ENCODE data around the gene ERC1. TPM values are rescaled to one million over a fixed set of nuclear protein-coding genes. Genes with fewer than 3 reads are reported as not detected.
A peak's percentile ranks its signal among the peaks of the same experiment; 100 is the strongest.

Gene ERC1
- total and polyA plus RNA-seq, 2 donors (not counting 3 experiments of a cell fraction or from before 2014, with no cell fraction given): 11.7 to 66.1 TPM

GRCh38 chr12:1435456-1435855, 444.4 kb downstream of the ERC1 start:
- CTCF ChIA-PET: interaction anchor here (0.6 to 2.9 kb wide), 6 partner anchors 9 to 317 kb away, joined by 3 to 13 read pairs (median 4); no protein-coding TSS in a partner anchor

More at GRCh38 chr12:1435456-1435855, 444.4 kb downstream of the ERC1 start:
- H3K36me3 ChIP-seq (ENCODE audit: control insufficient read depth in 2 of 2, extremely low read depth in 1 of 2, insufficient read depth in 2 of 2, low read length in 2 of 2): no peaks in the 10 kb centered on the region
- no peak overlapping the region for H2AFZ ChIP-seq (ENCODE audit: low read depth, low read length)
- H3K4me3 ChIP-seq (replicated peaks in 1 of 3; ENCODE audit: insufficient read depth in 1 of 3, low read depth in 1 of 3, low read length in 3 of 3): no peak overlapping the region
- H3K4me1 ChIP-seq (ENCODE audit: control insufficient read depth, extremely low read depth, insufficient read depth, low read length): no peaks in the 10 kb centered on the region
- BruUV-seq (replicated peaks): no TSS peak
- H3K4me2 ChIP-seq (ENCODE audit: insufficient read depth, low read length): no peak overlapping the region
- no peaks in the 10 kb centered on the region for H3K9me3 ChIP-seq (replicated peaks; ENCODE audit: control insufficient read depth, insufficient read depth, low read length)
- no peak overlapping the region for H3K9ac ChIP-seq (replicated peaks; ENCODE audit: extremely low read depth, insufficient read depth, low read length)
- no peak for TF ChIP-seq FOS (IDR thresholded peaks at IDR 0.05; ENCODE audit: borderline replicate concordance, insufficient read depth, low read length)
- no peak for TF ChIP-seq POLR2AphosphoS5 (IDR thresholded peaks at IDR 0.05; ENCODE audit: insufficient read depth, low read depth, low read length)
- TF ChIP-seq, protein P1, sequence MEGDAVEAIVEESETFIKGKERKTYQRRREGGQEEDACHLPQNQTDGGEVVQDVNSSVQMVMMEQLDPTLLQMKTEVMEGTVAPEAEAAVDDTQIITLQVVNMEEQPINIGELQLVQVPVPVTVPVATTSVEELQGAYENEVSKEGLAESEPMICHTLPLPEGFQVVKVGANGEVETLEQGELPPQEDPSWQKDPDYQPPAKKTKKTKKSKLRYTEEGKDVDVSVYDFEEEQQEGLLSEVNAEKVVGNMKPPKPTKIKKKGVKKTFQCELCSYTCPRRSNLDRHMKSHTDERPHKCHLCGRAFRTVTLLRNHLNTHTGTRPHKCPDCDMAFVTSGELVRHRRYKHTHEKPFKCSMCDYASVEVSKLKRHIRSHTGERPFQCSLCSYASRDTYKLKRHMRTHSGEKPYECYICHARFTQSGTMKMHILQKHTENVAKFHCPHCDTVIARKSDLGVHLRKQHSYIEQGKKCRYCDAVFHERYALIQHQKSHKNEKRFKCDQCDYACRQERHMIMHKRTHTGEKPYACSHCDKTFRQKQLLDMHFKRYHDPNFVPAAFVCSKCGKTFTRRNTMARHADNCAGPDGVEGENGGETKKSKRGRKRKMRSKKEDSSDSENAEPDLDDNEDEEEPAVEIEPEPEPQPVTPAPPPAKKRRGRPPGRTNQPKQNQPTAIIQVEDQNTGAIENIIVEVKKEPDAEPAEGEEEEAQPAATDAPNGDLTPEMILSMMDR (IDR thresholded peaks at IDR 0.05; ENCODE audit: extremely low read depth in 1 of 2, insufficient read depth in 1 of 2, low read depth in 1 of 2, low read length in 2 of 2): no peak
- no peak for TF ChIP-seq GATA2 (IDR thresholded peaks at IDR 0.05; ENCODE audit: insufficient read depth, insufficient read length, low read depth, low read length)
- TF ChIP-seq POLR2A (IDR thresholded peaks at IDR 0.05; ENCODE audit: low read depth, low read length): no peak
- no peak for TF ChIP-seq MYC (IDR thresholded peaks at IDR 0.05; ENCODE audit: low read depth, low read length)
- TF ChIP-seq EZH2 (IDR thresholded peaks at IDR 0.05; ENCODE audit: borderline replicate concordance, low read depth, low read length, severe bottlenecking): no peak
- no peak for TF ChIP-seq MAX (IDR thresholded peaks at IDR 0.05; ENCODE audit: insufficient read depth, insufficient read length)
- TF ChIP-seq JUN (IDR thresholded peaks at IDR 0.05; ENCODE audit: borderline replicate concordance, insufficient read depth, insufficient read length, low read depth): no peak
- H3K79me2 ChIP-seq (ENCODE audit: control insufficient read depth, insufficient read depth, low read length): no peaks in the 10 kb centered on the region
- POLR2A ChIA-PET: no interaction called here
- FAIRE-seq (no peak), DNase-seq (ENCODE audit: low read depth, low spot score) (peak; percentile 40)
- no peaks in the 10 kb centered on the region for H3K27me3 ChIP-seq (ENCODE audit: control insufficient read depth in 2 of 2, insufficient read depth in 2 of 2, low read length in 2 of 2)
- no peaks in the 10 kb centered on the region for H4K20me1 ChIP-seq (replicated peaks; ENCODE audit: control insufficient read depth, extremely low read depth, insufficient read depth, low read length)
- H3K27ac ChIP-seq (ENCODE audit: insufficient read depth, low read depth, low read length): no peak overlapping the region
- dilution Hi-C loops (cut with MboI; ENCODE audit: extremely low pct_ligation_motif_present, low sequenced_read_pairs) (no loop called here), intact Hi-C loops (cut with micrococcal nuclease) (no loop called here)
- no peaks in the 10 kb centered on the region for H3K9me1 ChIP-seq (replicated peaks; ENCODE audit: control insufficient read depth, extremely low read depth, insufficient read depth, low read length)
